GM21786 (cell line): ENCODE measurements around the gene ZC3H11A.
A peak's percentile ranks its signal among the peaks of the same experiment; 100 is the strongest.
"Not testable (repeated sequence)": the region's sequence is repeated elsewhere in the genome, so short reads cannot be mapped to it uniquely, and the experiment has no call there.

Experiments
- ATAC-seq: cut with Tn5 transposase; IDR thresholded peaks from one replicate; pipeline ENCODE4 v1.9.1; 2021; ENCODE audit not compliant: unreplicated experiment

The ZC3H11A gene

GRCh38 chr1:203795441-203796235, at the start of gene ZC3H11A, which contains the start of gene ZBED6:
Gene ZC3H11A (plus strand): TSS chr1:203795623. CDS start chr1:203817071, 21,448 bp downstream.
Gene ZBED6 (plus strand): TSS chr1:203795623. CDS start chr1:203797523, 1,900 bp downstream.
- ATAC-seq: peak; percentile 98

GRCh38 chr1:203746281-203746680, 49.1 kb upstream of the ZC3H11A start:
- ATAC-seq: no peak

DNA sequence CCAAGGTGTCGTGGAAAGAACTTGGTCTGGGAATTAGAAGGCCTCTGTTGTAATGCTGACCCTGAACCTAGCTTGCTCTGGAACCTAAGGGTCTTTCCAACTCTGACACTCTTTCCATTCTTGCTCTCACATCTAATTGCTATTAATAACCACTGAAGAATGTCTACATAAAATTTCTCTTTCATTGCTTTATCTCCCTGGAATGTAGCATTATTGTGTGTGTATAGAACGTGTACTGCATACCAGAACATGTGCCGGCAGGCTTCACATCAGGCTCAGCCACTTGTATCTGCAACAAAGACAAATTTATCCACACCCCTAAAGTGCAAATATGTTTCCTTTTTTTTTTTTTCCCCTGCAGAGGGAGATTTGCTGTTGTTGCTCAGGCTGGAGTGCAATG, 44.4 kb upstream of the ZC3H11A start:
- no peak for ATAC-seq

DNA sequence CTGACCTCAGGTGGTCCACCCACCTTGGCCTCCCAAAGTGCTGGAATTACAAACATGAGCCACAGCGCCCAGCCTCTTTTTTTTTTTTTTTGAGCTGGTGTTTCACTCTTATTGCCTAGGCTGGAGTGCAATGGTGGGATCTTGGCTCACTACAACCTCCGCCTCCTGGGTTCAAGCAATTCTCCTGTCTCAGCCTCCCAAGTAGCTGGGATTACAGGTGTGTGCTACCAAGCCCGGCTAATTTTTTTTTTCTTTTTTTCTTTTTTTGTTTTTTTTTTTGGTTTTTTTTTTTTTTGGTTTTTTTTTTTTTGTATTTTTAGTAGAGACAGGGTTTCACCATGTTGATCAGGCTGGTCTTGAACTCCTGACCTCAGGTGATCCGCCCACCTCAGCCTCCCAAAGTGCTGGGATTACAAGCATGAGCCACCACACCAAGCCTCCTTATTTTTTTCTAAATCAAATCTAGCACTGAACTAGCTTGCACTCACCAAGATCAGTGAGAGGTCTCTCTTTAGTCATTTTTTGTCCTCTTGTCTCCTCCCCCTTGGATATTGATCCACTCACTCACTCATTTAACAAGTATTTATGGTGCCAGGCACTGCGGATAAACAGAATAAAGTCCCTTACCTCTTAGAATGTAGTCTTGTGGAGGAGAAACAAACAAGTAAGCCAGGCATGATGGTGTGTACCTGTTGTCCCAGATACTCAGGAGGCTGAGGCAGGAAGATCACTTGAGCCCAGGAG, 43.6 kb upstream of the ZC3H11A start:
- ATAC-seq: not testable (repeated sequence)

- peak; percentile 63 for ATAC-seq
Observed at GRCh38 chr1:203754455-203754864, 41.0 kb upstream of the ZC3H11A start.

DNA sequence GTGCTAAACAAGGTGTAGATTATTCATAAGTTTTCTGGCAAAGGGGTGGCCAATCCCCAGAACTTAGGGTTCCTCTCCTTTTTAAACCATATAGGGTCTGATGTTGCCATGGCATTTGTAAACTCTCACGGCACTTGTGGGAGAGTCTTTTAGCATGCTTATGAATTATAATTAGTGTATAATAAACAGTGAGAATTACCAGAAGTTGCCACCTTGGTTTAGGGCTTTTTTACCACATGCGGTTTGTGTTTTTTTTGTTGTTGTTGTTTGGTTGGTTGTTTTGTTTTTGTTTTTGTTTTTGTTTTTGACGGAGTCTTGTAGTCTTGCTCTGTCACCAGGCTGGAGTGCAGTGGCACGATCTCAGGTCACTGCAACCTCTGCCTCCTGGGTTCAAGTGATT, 39.4 kb upstream of the ZC3H11A start:
- ATAC-seq: no peak

- ATAC-seq: not testable (repeated sequence)
Observed at GRCh38 chr1:203758749-203759148, 36.7 kb upstream of the ZC3H11A start.

- ATAC-seq: no peak
Observed at GRCh38 chr1:203760506-203760905, 34.9 kb upstream of the ZC3H11A start.

DNA sequence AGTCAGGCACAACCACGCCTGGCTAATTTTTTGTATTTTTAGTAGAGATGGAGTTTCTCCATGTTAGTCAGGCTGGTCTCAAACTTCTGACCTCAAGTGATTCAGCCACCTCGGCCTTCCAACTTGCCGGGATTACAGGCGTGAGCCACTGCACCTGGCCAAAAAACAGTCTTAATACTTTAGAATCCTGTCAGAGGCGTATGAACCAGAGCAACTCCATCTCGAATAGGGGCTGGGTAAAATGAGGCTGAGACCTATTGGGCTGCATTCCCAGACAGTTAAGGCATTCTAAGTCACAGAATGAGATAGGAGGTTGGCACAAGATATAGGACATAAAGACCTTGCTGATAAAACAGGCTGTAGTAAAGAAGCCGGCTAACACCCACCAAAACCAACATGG, 33.5 kb upstream of the ZC3H11A start:
- not testable (repeated sequence) for ATAC-seq

- no peak for ATAC-seq
Observed at GRCh38 chr1:203763505-203763904, 31.9 kb upstream of the ZC3H11A start.

GRCh38 chr1:203764105-203765028, 31.1 kb upstream of the ZC3H11A start:
- ATAC-seq: no peak

- ATAC-seq: peak; percentile 83
Observed at GRCh38 chr1:203765029-203765837, 30.2 kb upstream of the ZC3H11A start, which contains the start of gene LAX1. Gene LAX1 (plus strand): TSS chr1:203765183. CDS start chr1:203765566, 383 bp downstream.

DNA sequence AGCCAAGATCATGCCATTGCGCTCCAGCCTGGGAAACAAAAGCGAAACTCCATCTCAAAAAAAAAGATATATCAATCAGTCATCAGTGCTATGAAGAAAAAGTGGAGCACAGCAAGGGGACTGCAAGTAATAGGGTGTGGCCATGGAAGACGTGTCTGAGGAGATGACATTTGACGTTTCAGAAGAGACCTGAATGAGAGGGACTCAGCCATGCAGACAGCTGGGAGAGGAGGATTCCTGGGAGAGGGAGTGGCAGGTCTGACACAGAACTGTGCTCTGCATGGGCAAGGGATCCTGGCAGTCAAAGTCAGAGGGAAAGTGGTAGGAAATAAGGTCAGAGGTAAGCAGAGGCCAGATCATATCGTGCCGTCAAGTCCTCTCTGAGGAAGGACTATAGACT, 27.2 kb upstream of the ZC3H11A start:
- no peak for ATAC-seq

- no peak for ATAC-seq
Observed at GRCh38 chr1:203769505-203770343, 25.7 kb upstream of the ZC3H11A start.

DNA sequence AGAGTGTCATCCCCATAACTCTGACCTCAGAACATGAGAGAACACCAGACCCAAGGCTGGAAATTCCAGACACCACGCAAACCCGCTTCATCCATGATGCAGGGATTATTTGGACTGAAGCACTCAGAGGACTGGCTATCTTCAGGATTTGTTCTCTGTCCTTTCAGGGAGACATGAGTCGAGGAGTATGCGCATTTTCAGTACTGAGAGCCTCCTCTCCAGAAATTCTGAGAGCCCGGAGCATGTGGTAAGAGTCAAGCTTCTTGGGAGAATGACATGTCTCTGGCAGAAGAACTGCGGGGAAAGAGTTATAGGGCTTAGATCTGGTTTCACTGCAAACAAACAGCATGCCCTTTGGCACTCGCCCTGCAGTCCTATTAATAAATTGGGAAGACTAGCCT, 23.5 kb upstream of the ZC3H11A start:
- no peak for ATAC-seq

DNA sequence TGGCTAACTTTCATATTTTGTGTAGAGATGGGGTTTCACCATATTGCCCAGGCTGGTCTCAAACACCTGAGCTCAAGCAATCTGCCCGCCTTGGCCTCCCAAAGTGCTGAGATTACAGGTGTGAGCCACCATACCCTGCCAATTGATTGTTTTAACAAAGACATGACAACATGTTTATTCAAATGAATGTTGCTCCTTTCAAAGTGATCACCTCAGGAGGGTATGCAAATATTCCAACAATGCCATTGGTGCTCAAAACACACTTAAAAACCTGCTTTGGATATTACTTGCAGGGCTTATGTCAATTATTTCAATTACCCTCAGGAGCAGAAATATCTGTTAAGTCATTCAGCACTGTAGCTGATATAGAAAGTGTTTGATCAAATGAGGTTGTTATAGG, 22.6 kb upstream of the ZC3H11A start:
- ATAC-seq: no peak

DNA sequence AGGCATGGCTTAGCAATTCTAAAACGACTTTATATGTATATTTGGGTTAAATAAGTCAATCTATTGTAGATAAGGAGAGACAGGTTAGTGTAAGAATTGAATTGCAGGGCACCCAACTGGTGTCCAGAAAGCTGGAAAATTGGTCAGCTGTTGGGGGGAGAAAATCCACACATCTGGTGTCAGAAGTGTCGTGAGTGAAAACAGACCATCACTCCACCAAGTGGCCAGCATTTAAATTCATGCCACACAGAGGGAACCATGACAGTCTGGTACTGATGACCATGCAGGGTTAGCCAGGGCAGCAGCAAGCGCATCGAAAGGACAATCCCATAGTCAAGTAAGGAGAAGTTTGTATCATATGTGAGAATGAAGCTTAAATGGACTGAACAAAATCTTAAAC, 18.8 kb upstream of the ZC3H11A start:
- no peak for ATAC-seq

DNA sequence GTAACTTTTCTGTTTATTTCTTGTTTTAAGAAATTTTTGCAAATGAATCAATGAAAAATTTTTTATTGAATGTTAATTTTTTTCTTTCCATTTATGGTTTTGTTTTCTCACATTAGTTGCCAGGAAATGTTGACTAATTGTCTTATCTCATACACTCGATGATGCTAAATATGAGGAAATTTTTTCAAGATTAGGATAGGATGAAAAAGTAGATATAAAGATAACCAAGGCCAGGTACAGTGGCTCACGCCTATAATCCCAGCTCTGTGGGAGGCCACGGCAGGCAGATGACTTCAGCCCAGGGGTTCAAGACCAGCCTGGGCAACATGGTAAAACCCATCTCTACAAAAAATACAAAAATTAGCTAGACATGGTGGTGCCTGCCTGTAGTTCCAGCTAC, 17.8 kb upstream of the ZC3H11A start:
- no peak for ATAC-seq

GRCh38 chr1:203778146-203778545, 17.3 kb upstream of the ZC3H11A start:
- no peak for ATAC-seq
